Measurements from ENCODE around the gene GRB2.
A peak's percentile ranks its signal among the peaks of the same experiment; 100 is the strongest.
"Not testable (repeated sequence)": the region's sequence is repeated elsewhere in the genome, so short reads cannot be mapped to it uniquely, and the experiment has no call there.

The GRB2 gene

GRCh38 chr17:75319904-75320691 lies 85.4 kb downstream of the GRB2 start:
- DNase-seq (ENCODE audit: low read depth in 2 of 2), result no peak

- DNase-seq (ENCODE audit: low read depth in 2 of 2), result no peak
These were observed 86.8 kb downstream of the GRB2 start for GRCh38 chr17:75318615-75319222.

GRCh38 chr17:75318211-75318610 lies 87.3 kb downstream of the GRB2 start:
- DNase-seq (ENCODE audit: low read depth in 2 of 2), result no peak

GRCh38 chr17:75317671-75318070 lies 87.8 kb downstream of the GRB2 start:
- DNase-seq (ENCODE audit: low read depth in 2 of 2), result no peak

GRCh38 chr17:75316253-75316652 lies 89.2 kb downstream of the GRB2 start:
- DNase-seq (ENCODE audit: low read depth in 2 of 2), result no peak

- no peak for DNase-seq (ENCODE audit: low read depth in 2 of 2)
These were observed 89.8 kb downstream of the GRB2 start for GRCh38 chr17:75315541-75316243.

GRCh38 chr17:75313941-75314551 lies 91.4 kb downstream of the GRB2 start:
- no peak for DNase-seq (ENCODE audit: low read depth in 2 of 2)

- no peak for DNase-seq (ENCODE audit: low read depth in 2 of 2)
These were observed 96.5 kb downstream of the GRB2 start for GRCh38 chr17:75308732-75309629.

GRCh38 chr17:75307957-75308731 lies 97.3 kb downstream of the GRB2 start:
- DNase-seq (ENCODE audit: low read depth in 2 of 2), result no peak

GRCh38 chr17:75301502-75302206 lies 103.8 kb downstream of the GRB2 start:
- no peak for DNase-seq (ENCODE audit: low read depth in 2 of 2)

- no peak for DNase-seq (ENCODE audit: low read depth in 2 of 2)
These were observed 104.4 kb downstream of the GRB2 start for GRCh38 chr17:75301049-75301448.

- DNase-seq (ENCODE audit: low read depth in 2 of 2), result no peak
These were observed 105.2 kb downstream of the GRB2 start for GRCh38 chr17:75300280-75300679.

- DNase-seq (ENCODE audit: low read depth in 2 of 2), result no peak
These were observed 110.0 kb downstream of the GRB2 start for GRCh38 chr17:75295201-75296158.

- not testable (repeated sequence) for DNase-seq (ENCODE audit: low read depth in 2 of 2)
These were observed 112.5 kb downstream of the GRB2 start for GRCh38 chr17:75292810-75293448.

- peak; percentile 27 to 43 for DNase-seq (ENCODE audit: low read depth in 2 of 2)
These were observed 115.6 kb downstream of the GRB2 start for GRCh38 chr17:75289832-75290337.

GRCh38 chr17:75289115-75289831 lies 116.2 kb downstream of the GRB2 start, which contains the start of gene SLC25A19:
Gene SLC25A19 (minus strand): TSS chr17:75289433. CDS start chr17:75286764, 2,669 bp downstream.
- DNase-seq (ENCODE audit: low read depth in 2 of 2), result peak; percentile 85 to 91

GRCh38 chr17:75288770-75289114 lies 116.7 kb downstream of the GRB2 start:
- DNase-seq (ENCODE audit: low read depth in 2 of 2), result no peak

Data from stimulated activated CD8-positive, alpha-beta memory T cell treated with anti-CD3 and anti-CD28 coated beads, Interleukin-2, amount 100 ng/mL, for 1 hour (primary cell).